HG03378 (cell line): ENCODE data around the gene PTX3.

ENCODE experiments used
- ATAC-seq: cut with Tn5 transposase; IDR thresholded peaks from one replicate; pipeline ENCODE4 v1.9.1; 2021; ENCODE audit warnings: mild to moderate bottlenecking, moderate library complexity; ENCODE audit not compliant: unreplicated experiment

PTX3 gene

DNA sequence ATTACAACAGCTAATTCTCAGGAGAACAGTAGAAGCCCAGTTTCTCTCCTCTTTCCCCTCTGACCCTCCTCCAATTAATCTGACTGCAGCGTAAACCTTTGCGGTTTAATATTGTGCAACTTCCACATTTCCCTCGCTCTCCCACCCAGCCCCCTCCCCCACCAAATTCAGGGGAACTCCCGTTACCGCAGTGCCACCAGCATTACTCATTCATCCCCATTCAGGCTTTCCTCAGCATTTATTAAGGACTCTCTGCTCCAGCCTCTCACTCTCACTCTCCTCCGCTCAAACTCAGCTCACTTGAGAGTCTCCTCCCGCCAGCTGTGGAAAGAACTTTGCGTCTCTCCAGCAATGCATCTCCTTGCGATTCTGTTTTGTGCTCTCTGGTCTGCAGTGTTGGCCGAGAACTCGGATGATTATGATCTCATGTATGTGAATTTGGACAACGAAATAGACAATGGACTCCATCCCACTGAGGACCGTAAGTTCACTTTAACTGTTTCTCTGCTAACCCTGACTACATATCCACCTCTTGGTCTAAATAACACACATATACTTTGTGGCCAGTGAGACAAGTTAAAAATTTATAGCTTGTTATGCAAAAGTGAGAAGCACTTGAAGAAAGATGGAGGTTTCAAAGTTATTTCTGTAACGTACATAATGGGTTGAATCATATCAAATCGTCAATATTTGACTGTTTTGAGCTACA is at the start of gene PTX3:
PTX3 (plus strand) TSS at position 268 of the 709 bp plus-strand sequence; CDS start at position 352, 84 bp downstream.
- no peak for ATAC-seq

DNA sequence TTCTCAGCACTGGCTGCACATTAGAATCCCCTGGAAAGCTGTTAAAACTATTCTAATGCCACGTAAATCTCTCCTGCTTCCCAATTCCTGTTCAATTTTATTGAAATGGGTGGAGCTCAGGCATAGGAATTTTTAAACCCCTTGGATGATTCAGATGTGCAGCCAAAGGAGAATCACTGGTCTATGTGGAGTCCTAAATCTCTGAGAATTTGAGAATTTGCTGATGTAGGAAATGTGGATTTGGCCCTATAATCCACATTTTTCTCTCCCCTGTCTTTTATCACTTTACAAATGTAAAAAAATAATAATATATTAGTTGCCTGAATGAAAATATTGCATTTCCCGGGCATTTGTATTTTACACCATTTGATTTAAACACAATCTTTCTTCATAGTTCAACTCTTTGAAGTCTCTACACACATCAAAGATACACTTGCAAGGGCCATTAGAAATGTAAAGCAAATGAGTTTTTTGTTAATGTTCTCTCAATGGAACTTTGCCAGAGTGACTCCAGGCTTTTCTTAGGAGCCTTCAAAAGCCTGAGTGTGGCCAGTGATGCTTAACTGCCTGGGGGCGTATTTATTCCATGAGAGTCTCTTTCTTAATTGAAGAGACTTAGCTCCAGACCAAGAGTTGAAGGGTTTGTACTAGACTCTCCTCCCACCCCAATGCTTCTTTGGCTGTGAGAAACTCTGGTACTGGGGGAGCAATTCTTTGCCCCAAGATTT is 48.8 kb upstream of the PTX3 start:
- ATAC-seq, result no peak

DNA sequence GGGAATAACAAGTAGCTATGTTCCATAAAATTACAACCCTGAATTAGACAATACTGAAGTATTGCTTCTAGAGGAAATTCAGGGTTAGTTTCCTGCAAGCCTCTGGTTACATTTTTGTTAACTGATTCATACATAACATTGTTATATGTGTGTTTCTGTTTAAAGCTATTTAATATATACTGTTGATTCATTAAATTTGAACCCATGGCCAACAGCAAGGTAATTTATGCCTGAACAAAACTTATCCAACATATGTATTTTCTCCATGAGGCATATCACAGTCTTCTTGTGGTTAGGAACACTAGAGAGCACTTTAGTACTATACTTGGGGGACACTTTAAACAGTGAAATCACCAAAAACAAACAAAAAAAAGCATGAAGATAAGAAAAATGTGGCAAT is 47.7 kb upstream of the PTX3 start:
- ATAC-seq, result no peak

DNA sequence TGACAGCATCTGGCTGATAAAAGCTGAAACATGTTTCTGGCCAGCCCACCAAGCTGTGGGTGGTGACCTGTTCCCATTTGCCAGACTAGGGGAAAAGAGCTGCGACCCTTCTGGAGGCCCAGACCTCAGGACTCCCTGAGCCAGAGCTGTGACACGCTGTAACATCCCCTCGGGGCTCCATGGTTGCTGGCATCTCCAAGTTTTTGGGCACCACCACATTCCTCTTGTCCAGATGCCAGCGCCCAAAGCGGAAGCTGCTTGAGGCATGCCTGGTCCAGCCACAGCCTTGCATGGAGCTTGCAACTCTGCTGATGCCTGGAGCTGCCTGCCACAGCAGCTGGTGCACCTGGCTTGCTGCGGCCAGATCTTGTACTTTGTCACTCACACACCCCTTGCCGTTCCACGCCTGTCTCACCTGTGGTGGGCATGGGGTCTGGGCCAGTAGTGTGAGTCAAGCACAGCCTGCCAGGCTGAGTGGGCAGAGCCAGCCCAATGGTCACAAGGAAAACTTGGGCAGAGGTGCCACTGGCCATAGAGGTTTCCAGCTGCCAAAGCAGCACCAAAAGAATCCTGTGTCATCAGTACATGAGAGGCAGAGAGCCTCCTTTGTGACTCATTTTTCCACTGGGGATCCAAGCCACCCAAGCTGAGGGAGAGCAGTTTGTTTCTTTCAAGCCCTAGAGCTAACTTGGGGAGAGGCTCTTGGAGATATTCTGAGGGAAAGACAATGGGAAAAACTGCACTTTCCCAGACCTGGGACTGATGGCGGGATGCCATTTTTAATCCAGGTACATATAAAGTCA is 45.7 kb upstream of the PTX3 start:
- no peak for ATAC-seq

DNA sequence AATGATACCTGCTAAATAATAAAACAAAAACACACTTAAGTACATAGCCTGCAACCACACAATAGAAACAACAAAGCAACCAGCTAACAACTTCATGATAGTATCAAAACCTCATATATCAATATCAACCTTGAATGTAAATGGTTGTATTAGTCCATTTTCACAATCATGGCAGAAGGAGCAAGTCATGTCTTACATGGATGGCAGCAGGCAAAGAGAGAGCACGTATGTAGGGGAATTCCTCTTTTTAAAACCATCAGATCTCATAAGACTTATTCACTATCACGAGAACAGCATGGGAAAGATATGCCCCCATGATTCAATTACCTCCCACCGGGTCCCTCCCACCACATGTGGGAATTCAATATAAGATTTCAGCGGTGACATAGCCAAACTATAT is 44.5 kb upstream of the PTX3 start:
- no peak for ATAC-seq

DNA sequence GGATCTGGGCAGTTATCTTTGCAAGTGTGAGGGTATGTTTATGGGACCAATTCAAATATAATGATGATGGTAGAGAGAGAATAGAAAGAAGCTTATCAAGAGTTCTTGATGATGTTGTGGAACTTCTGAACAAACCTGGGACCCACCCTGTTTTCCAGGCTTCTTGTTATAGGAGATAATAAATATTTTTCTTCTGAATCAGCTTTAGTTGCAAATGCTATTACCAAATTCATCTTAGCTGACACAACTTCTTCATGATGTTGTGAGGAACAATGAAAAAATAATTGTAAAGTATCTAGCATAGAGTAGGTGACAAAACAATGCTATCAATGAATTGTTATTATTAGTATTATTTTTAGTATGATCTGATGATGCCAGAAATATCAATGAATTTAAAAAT is 43.5 kb upstream of the PTX3 start:
- ATAC-seq, result no peak

DNA sequence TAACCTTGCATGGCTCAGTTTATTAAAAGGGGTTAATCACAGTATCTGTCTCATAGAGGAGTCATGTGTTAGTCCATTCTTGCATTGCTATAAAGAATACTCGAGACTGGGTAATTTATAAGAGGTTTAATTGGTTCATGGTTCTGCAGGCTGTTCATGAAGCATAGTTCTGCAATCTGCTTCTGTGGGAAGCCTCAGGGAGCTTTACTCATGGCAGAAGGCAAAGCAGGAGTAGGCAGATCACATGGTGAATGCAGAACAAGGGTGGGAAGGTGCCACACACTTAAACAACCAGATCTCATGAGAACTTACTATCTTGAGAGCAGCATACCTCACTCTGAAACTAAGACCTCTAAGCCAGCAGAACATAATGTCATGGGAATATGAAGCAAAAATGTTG is 42.2 kb upstream of the PTX3 start:
- no peak for ATAC-seq

DNA sequence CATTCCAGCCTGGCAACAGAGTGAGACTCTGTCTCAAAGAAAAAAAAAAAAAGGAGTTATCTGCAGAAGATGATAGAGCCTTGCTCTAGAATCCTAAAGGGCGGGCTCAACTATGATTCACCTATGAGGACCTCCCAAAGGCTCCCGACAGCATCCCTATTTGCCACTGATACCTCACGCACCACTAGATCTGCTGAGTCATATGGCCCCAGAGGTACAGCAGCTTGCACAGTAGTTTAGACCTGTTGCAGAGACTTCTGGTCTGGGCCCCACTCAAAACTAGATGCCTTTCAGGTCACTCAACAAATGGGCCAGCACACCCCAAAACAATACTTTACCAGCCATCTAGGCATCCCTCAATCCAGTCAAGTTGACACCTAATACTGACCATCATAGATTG is 38.1 kb upstream of the PTX3 start:
- no peak for ATAC-seq

DNA sequence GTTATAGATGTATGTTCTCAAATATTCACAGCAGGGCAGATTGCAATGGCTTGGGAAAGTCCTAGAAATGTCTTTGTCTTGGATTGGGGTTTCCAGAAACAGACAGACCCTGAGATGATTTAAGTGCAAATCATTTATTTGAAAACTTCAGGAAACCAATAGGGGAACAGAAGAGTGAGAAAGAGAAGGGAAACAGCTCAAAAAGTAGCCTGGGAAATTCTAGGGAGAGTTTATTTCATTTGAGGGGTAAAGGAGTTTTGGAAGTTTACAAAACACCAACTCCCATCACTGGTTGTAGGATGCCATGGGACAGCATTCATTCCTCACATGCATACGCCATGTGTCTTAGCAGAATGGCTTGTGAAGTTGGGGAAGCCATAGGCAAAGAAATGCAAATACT is 32.3 kb upstream of the PTX3 start:
- no peak for ATAC-seq

DNA sequence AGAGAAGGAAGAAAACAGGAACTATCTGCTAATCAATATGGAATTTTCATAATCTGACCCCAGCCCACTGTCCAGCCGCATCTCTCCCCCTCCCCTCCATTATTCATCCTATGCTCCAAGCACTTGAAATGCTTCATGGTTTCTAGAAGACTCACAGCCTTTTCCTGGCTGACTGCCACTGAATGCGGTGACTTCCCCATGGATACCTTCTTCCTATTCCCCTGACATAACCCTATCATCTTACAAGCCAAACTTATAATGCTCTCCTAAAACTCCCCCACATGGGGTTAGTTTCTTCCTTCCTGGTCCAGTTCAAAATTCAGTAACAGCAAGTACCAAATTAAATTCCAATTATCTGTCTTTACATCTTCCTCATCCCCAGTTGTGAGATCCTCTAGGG is 31.2 kb upstream of the PTX3 start:
- no peak for ATAC-seq

DNA sequence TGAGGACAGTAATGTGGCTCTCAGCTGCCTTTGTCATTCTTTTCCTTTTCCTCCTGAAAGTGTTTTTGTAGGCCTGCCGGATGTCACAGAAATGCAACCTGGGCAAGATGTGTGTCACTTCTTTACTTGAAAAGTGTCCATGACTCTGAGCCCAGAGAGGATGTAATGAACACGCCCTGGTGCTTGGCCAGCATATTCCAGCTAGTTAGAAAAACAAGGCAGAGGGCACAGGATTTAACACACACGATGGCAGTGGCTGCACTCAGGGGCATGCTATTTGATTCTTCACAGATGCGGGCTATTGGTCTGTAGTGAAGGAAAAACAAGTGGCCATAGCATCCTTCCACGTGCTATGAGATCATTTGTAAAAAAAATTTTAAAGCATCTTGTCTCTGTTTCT is 30.3 kb upstream of the PTX3 start:
- no peak for ATAC-seq

DNA sequence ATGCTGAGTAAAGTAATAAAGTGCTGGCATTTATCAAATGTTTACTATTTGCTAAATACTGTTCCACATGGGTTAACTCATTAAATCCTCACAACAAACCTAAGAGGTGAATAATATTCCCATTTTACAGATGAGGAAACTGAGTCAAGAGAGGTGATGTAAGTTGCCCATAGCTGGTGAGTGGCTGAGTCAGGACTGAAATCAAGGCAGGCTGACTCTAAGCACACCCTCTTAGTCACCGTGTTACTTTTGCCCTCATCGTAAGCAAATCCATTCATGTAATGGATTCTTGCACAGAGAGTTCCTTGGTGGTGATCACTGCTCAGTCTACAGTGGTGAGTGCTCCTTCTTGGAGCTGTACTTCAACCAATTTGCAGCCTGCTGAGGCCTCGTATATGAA is 28.9 kb upstream of the PTX3 start:
- ATAC-seq, result no peak

DNA sequence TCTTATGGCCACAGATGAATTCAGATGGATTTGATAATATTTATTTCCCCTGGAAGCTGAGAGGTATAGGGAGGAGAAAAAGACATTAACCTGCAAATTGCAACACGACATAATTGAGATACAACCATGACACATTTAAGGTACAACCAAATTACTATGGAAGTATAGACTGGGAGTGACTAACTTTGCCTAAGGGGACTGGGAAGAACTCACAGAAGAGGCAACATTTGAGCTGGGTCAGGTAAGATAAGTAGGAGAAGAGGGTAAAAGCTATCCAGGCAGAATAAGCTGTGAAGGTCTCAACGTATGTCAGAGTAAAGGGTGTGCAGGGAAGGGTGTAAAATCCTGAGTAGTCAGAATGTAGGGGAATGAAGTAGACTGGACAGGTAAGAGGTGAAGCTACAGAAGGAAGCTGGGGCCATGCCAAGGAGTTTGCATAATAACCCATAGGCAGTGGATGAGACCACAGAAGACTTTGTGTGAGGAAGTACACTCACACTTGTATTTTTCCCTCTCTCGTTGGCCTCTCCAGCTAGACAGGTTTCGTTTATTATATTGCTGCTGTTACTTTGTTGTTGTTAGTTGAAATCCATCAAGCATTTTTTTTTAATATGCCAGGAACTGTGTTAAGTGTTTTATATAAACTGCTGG is 28.0 kb upstream of the PTX3 start:
- no peak for ATAC-seq

DNA sequence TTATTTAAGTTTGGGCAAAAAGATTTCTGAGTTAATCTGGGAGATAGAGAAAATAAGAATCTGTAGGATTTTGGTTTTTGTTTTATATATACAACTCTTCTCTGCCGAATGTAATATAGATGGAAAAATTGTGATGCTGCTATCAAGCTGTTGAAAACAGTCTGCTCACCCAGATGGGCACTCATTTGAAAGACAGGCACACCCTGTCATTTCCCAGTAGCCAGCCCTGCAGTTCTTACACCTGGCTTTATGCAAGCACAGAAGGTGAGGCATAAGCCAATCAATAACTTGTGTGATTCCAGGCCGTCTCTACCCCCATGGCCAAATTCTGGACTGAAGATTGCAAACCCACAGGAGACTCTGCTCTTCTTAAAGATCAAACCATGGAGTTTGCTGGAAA is 27.1 kb upstream of the PTX3 start:
- no peak for ATAC-seq

DNA sequence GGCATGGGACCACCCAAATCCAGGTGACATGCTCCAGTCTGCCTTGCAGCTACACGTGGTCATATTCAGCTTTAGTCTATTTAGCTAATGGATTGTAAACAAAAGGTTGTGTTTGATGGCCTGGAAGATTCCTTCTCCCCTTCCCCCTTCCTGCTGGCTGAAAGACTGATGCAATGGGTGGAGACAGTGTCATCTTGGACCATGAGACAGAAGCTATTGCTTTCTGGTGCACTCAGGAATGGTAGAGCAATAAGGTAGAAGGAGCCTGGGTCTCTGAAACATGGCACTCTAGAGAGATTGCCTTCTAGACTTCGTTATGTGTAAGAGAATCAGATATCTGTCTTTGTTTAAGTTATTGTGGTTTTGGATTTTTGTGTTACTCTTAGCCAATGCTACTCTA is 25.7 kb upstream of the PTX3 start:
- ATAC-seq, result no peak

DNA sequence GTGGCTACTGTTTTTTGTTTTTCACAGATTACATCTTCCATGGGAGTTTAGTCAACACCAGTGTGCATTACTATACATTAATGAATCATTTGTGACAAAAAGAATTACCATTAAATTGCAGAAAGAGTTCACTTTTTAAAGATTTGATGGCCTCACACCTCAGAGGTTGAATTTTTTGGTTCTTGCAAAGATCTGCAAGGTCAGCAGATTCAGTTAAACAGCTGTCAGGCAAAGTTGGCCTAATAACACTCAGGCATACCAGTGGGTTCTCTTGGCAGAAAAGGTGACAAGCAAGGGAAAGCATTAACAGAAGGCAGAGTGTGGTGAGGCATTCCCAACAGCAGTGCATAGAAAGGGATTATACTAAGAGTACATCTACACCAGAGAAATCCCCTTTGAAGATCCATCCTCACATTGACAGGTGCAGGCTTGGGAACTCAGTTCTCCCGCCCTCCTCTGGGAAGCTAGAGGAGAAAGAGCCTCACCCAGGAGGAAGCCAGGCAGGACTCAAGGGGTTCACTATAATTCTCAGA is 24.3 kb upstream of the PTX3 start:
- ATAC-seq, result no peak

DNA sequence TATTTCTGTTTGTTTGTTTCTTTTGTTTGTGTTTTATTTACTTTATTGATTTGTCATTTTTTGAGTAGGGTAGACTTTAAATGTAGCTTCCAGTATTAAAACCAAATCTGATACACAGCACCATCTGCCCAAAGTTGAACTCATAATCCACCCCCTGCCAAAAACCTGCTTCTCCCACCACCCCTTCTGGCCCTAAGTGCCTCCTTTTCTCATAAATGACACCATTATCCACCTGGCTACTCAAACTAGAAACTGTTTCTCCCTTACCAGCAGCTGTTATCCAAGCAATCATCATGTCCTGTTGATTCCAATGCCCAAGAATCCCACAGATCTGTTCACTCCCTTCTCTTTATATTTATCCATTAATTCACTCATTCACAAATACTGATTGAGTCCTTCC is 21.8 kb upstream of the PTX3 start:
- ATAC-seq, result no peak

DNA sequence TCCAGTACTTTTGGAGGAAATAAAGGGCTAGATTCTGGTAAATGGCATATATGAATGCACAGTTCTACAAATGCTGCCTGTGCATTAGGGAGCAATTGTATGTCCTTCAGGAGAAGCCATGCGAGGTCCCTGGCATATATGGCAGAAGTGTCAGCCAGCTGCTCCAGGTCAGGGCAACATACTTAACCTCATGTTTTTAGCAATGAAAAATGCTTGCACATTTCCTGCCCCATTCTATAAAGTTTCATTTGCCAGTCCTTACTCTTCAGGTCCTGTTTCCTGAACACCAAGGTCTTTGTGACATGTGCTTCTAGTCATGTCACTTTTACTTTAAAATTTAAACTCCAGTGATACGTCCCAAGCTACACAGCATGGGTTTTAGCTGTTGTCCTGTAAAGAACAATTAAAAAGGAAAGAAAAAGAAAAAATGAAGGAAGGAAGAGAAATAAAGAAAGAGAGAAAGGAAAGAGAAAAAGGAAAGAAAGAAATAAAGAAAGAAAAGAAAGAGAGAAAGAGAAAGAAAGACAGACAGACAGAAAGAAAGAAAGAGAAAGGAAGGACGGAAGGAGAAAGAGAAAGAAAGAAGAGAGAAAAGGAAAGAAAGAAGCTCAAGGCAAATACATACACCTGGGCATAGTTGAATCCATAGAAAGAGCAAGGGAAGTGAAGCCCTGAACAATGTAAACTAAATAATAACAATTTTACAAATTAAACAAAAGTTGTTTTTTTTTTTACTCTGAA is 20.1 kb upstream of the PTX3 start:
- ATAC-seq, result no peak

DNA sequence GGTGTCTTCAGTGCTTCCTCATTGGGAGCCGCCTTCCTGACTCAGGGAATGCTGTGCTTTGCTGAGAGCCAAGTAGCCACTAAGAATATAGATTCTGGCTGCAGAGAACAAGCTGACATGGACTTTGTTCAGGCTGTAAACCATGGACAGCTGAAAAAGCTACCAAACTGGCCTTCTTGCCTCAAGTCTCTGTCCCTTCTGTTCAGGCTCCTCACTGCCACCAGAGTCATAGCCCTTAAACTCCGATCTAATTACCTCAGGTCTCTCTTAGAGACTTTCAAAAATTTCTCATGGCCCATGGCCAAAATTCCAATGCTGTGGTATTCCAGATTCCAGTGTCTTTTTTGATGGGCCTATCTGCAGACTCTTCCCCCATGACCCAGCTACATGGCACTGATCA is 19.4 kb upstream of the PTX3 start:
- ATAC-seq, result no peak

DNA sequence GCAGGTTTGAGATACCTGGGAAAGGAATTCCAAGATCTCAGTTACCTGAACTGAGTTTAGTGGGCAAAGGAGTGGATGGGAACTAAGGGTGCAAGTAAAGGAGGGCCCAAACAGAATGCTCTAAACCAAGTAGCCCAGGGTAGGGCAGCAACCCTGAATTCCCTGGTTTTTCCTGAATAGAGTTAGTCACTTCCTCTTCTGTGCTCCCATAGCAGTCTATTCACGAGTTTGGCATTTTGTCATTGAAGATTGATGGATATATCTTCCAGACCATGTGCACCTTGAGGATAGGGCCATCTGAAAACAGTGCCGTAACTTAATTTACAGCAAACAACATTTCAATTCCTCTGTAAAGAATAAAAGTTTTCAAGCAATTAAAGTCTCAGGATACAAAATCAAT is 18.5 kb upstream of the PTX3 start:
- ATAC-seq, result no peak
